PFSK-1 (cell line): ENCODE measurements around the gene ATP1B3.

Experiments
- FOXP2 ChIP-seq: optimal IDR thresholded peaks from 2 replicates; pipeline ENCODE3; 2011; ENCODE audit warnings: borderline replicate concordance, control low read depth, inconsistent platforms; ENCODE audit not compliant: insufficient read depth; ENCODE audit errors: extremely low read length, extremely low read depth
- POLR2AphosphoS5 ChIP-seq: IDR thresholded peaks from 2 replicates; pipeline ENCODE4 v1.6.1; 2012; ENCODE audit warnings: low read depth, mild to moderate bottlenecking, control low read depth, low read length, moderate library complexity
- REST ChIP-seq, 2 experiments: IDR thresholded peaks; 2 replicates each; pipeline versions ENCODE4 v1.6.1 to v1.8.0; 2011 to 2012; ENCODE audit warnings: low read depth in 2 of 2, low read length in 2 of 2, control low read depth in 1 of 2, inconsistent platforms in 1 of 2, mild to moderate bottlenecking in 1 of 2, moderate library complexity in 1 of 2; ENCODE audit not compliant: insufficient read depth in 1 of 2
- SIN3A ChIP-seq: IDR thresholded peaks from 2 replicates; pipeline ENCODE4 v1.6.1; 2012; ENCODE audit warnings: mild to moderate bottlenecking, low read length, moderate library complexity, borderline replicate concordance; ENCODE audit not compliant: insufficient read depth
- TAF1 ChIP-seq: IDR thresholded peaks from 2 replicates; pipeline ENCODE4 v1.6.1; 2012; ENCODE audit warnings: low read length, control low read depth, borderline replicate concordance; ENCODE audit not compliant: insufficient read depth

The ATP1B3 gene

GRCh38 chr3:141934354-141934753, 57.9 kb downstream of the ATP1B3 start:
- no peak for TF ChIP-seq POLR2AphosphoS5
- no peak for TF ChIP-seq REST (IDR thresholded peaks at IDR 0.05; ENCODE audit: insufficient read depth in 1 of 2, low read depth in 2 of 2, low read length in 2 of 2)
- no peak for TF ChIP-seq FOXP2
- TF ChIP-seq SIN3A = no peak
- no peak for TF ChIP-seq TAF1

- TF ChIP-seq TAF1 (no peak), SIN3A (no peak), FOXP2 (no peak), POLR2AphosphoS5 (no peak), REST (IDR thresholded peaks at IDR 0.05; ENCODE audit: insufficient read depth in 1 of 2, low read depth in 2 of 2, low read length in 2 of 2) (no peak)
Measured at GRCh38 chr3:141938011-141938500, 61.6 kb downstream of the ATP1B3 start.

- TF ChIP-seq POLR2AphosphoS5 = no peak
- TF ChIP-seq SIN3A = no peak
- TF ChIP-seq TAF1 = no peak
- TF ChIP-seq FOXP2 = no peak
- TF ChIP-seq REST (IDR thresholded peaks at IDR 0.05; ENCODE audit: insufficient read depth in 1 of 2, low read depth in 2 of 2, low read length in 2 of 2) = no peak
Measured at GRCh38 chr3:141939759-141940158, 63.3 kb downstream of the ATP1B3 start.

- no peak for TF ChIP-seq FOXP2
- TF ChIP-seq POLR2AphosphoS5 = no peak
- TF ChIP-seq TAF1 = no peak
- no peak for TF ChIP-seq SIN3A
- no peak for TF ChIP-seq REST (IDR thresholded peaks at IDR 0.05; ENCODE audit: insufficient read depth in 1 of 2, low read depth in 2 of 2, low read length in 2 of 2)
Measured at GRCh38 chr3:141940194-141940776, 63.8 kb downstream of the ATP1B3 start.
